Measurements from ENCODE around the gene DOLPP1. TPM values are rescaled to one million over a fixed set of nuclear protein-coding genes. Genes with fewer than 3 reads are reported as not detected.

Gene DOLPP1
- total and polyA plus RNA-seq, 2 of the 13 experiments (the other 11 are each of a cell fraction or from before 2014, with no cell fraction given): 21.0 to 34.1 TPM

DNA sequence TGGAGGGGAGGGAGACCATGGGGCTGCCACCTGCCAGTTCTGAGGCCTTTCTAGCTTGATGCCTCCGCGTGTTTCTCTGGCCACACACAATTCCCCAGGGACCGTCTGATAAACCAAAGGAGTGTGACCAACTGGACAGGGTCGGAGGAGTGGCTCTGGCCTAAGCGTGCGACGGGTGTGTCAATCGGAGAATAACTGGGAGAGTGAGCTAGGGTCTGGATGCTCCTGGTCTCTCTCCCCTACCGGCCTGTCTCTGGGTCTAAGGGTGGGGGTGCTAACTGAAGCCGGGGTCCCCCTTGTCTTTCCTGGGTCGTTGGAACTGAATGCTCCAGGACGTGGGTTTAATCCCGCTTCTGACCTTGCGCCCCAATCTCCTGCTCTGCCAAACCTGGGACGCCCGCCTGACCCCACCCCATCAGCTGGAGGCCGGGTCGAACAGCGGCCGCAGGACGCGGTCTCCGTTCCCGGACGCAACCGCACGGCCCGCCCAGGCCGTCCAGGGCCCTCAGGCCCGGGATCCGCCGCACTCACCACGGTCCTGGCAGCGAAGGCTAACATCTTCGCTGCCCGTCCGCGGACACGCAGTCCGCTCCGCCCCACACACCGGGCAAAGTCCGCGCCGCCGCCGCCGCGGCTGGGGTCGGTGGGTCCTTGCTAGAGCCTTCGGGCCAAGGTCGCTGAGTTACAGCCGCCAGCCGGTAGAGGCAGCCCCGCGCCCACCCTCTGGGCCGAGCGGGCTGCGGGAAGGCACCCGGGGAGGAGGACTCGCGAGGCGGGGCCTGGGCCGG, 29.2 kb downstream of the DOLPP1 start (continued):
- peak; percentile 19; the same call in 1 of the 2 replicates for TF ChIP-seq NKX3-1 (CRISPR knock-in tag; IDR thresholded peaks at IDR 0.05)
- TF ChIP-seq NFKBIZ (CRISPR knock-in tag; IDR thresholded peaks at IDR 0.05): no peak; the same call in 1 of the 2 replicates
- TF ChIP-seq, protein P1, sequence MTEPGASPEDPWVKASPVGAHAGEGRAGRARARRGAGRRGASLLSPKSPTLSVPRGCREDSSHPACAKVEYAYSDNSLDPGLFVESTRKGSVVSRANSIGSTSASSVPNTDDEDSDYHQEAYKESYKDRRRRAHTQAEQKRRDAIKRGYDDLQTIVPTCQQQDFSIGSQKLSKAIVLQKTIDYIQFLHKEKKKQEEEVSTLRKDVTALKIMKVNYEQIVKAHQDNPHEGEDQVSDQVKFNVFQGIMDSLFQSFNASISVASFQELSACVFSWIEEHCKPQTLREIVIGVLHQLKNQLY (CRISPR knock-in tag; IDR thresholded peaks at IDR 0.05): peak; percentile 26; the same call in 1 of the 2 replicates
- no peak for TF ChIP-seq ZNF782 (CRISPR knock-in tag; IDR thresholded peaks at IDR 0.05; ENCODE audit: borderline replicate concordance)
- TF ChIP-seq, protein P2, sequence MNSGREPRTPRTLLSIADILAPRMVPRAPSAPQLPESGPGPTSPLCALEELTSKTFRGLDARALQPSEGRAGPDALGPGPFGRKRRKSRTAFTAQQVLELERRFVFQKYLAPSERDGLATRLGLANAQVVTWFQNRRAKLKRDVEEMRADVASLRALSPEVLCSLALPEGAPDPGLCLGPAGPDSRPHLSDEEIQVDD (CRISPR knock-in tag; IDR thresholded peaks at IDR 0.05; ENCODE audit: borderline replicate concordance): no peak
- no peak for TF ChIP-seq CBX1 (IDR thresholded peaks at IDR 0.05; ENCODE audit: low read depth)
- TF ChIP-seq ZNF678 (CRISPR knock-in tag; IDR thresholded peaks at IDR 0.05): no peak
- TF ChIP-seq ZNF549 (CRISPR knock-in tag; IDR thresholded peaks at IDR 0.05): no peak
- TF ChIP-seq IKZF4 (CRISPR knock-in tag; IDR thresholded peaks at IDR 0.05; ENCODE audit: borderline replicate concordance, low read depth, not compliant biosample characterization): no peak
- TF ChIP-seq, protein P3, sequence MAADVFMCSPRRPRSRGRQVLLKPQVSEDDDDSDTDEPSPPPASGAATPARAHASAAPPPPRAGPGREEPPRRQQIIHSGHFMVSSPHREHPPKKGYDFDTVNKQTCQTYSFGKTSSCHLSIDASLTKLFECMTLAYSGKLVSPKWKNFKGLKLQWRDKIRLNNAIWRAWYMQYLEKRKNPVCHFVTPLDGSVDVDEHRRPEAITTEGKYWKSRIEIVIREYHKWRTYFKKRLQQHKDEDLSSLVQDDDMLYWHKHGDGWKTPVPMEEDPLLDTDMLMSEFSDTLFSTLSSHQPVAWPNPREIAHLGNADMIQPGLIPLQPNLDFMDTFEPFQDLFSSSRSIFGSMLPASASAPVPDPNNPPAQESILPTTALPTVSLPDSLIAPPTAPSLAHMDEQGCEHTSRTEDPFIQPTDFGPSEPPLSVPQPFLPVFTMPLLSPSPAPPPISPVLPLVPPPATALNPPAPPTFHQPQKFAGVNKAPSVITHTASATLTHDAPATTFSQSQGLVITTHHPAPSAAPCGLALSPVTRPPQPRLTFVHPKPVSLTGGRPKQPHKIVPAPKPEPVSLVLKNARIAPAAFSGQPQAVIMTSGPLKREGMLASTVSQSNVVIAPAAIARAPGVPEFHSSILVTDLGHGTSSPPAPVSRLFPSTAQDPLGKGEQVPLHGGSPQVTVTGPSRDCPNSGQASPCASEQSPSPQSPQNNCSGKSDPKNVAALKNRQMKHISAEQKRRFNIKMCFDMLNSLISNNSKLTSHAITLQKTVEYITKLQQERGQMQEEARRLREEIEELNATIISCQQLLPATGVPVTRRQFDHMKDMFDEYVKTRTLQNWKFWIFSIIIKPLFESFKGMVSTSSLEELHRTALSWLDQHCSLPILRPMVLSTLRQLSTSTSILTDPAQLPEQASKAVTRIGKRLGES (CRISPR knock-in tag; IDR thresholded peaks at IDR 0.05; ENCODE audit: borderline replicate concordance): no peak
- TF ChIP-seq NFIC (IDR thresholded peaks at IDR 0.05; ENCODE audit: low read length): no peak
- TF ChIP-seq, protein P4, sequence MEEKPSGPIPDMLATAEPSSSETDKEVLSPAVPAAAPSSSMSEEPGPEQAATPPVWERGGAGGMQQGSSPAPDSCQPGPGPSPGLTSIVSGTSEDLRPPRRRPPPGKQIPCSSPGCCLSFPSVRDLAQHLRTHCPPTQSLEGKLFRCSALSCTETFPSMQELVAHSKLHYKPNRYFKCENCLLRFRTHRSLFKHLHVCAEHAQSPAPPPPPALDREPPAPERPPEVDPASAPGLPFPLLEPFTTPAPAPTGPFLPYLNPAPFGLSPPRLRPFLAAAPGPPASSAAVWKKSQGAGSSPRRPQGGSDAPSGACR (CRISPR knock-in tag; IDR thresholded peaks at IDR 0.05): no peak
- TF ChIP-seq FOXM1 (CRISPR knock-in tag; IDR thresholded peaks at IDR 0.05): no peak
- TF ChIP-seq HCFC1 (IDR thresholded peaks at IDR 0.05; ENCODE audit: low read depth, low read length): no peak
- TF ChIP-seq, protein P5, sequence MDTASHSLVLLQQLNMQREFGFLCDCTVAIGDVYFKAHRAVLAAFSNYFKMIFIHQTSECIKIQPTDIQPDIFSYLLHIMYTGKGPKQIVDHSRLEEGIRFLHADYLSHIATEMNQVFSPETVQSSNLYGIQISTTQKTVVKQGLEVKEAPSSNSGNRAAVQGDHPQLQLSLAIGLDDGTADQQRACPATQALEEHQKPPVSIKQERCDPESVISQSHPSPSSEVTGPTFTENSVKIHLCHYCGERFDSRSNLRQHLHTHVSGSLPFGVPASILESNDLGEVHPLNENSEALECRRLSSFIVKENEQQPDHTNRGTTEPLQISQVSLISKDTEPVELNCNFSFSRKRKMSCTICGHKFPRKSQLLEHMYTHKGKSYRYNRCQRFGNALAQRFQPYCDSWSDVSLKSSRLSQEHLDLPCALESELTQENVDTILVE (CRISPR knock-in tag; IDR thresholded peaks at IDR 0.05): peak; percentile 89; the same call in 1 of the 2 replicates
- TF ChIP-seq, protein P6, sequence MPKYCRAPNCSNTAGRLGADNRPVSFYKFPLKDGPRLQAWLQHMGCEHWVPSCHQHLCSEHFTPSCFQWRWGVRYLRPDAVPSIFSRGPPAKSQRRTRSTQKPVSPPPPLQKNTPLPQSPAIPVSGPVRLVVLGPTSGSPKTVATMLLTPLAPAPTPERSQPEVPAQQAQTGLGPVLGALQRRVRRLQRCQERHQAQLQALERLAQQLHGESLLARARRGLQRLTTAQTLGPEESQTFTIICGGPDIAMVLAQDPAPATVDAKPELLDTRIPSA (CRISPR knock-in tag; IDR thresholded peaks at IDR 0.05; ENCODE audit: borderline replicate concordance): no peak
- no peak for TF ChIP-seq NFIB (CRISPR knock-in tag; IDR thresholded peaks at IDR 0.05; ENCODE audit: borderline replicate concordance)
- no peak for TF ChIP-seq ZNF569 (CRISPR knock-in tag; IDR thresholded peaks at IDR 0.05; ENCODE audit: borderline replicate concordance)
- no peak for TF ChIP-seq ZNF792 (CRISPR knock-in tag; IDR thresholded peaks at IDR 0.05)
- no peak for TF ChIP-seq ZNF615 (CRISPR knock-in tag; IDR thresholded peaks at IDR 0.05; ENCODE audit: borderline replicate concordance)
- no peak for TF ChIP-seq NR2F6 (IDR thresholded peaks at IDR 0.05)
- no peak for TF ChIP-seq NR2F6 (CRISPR knock-in tag; IDR thresholded peaks at IDR 0.05)
- TF ChIP-seq SMARCE1 (IDR thresholded peaks at IDR 0.05; ENCODE audit: borderline replicate concordance): no peak
- TF ChIP-seq THYN1 (CRISPR knock-in tag; IDR thresholded peaks at IDR 0.05; ENCODE audit: borderline replicate concordance, low read depth): no peak

Data from HepG2 (cell line).